Urothelium cell line (cell line): ENCODE measurements around the gene LYSMD3.

Experiments
- DNase-seq: peaks from one replicate; pipeline ENCODE4 v3.0.0; 2011; ENCODE audit warnings: low spot score, mixed read lengths
- FAIRE-seq: peaks from 2 replicates; lab custom pipeline; 2011; peaks lifted over from hg19 to GRCh38; lab: Jason Lieb, UNC

The LYSMD3 gene

DNA sequence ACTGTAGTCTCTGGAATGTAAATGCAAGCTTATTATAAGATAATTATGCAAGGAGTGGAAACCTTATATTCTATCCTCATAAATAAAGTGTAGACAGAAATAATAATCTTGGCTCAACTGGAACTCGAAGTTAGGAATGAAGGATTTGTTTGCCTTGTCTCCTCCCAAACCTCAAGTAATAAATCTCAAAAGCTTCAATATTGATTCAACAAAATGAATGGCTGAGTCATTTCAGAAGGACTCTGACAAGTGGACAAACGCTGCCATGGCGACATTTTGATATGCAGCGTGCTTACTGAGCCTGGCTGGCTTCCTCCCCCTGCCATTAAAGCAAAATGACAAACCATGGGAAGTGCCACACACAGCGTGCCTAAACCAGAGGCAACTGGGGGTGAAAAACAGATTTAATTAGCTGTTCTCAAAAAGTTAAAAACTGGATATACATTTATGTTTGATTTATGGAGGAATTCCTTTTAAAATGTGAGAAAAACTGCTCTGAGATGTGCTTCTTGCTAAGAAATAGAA is 18.7 kb upstream of the LYSMD3 start:
- FAIRE-seq, result no peak
- DNase-seq, result peak; percentile 49

DNA sequence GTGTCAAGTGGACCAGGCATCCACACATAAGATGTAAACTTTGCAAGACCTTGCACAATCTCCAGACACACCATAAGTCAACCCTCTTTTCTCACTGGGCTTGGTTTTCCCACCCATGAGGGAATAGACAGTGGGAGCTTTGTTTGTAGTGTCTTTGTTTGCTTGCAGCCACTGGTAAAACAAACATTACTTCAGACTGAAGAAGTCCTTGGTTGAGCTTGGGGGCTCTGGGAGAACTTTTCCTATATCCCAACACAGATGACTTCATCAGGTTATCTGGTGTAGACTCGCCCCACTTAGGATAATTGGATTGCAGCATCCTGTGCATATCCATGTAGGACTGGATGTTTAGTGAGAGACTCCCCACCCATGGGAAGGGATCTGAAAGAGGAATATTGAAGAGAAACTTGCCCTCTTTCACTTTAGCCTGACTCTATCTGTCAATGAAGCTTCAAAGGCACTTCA is 17.7 kb upstream of the LYSMD3 start:
- FAIRE-seq (no peak), DNase-seq (no peak)

- FAIRE-seq (no peak), DNase-seq (no peak)
Measured at GRCh38 chr5:90546216-90546837, 16.9 kb upstream of the LYSMD3 start.

DNA sequence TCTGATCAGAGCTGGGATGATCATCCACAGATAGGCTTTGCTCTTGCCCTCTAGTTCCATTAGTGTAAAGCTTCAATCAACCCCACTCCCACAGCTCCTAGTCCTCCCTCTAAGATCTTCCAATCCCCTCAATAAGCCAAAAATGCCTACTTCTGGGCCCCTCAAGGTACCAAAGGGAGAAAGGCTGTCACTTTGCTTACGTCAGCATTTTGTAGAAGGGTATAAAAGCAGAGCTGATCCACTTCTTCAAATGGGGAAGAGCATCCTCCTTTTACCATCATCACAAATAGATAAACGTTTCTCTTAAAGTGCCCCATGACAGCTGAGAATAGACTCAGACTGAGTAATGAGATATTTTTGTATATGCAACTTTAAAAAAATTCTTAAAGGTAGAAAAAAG is 16.1 kb upstream of the LYSMD3 start:
- DNase-seq, result no peak
- FAIRE-seq, result no peak

GRCh38 chr5:90542827-90543519 is 13.6 kb upstream of the LYSMD3 start:
- no peak for DNase-seq
- FAIRE-seq, result no peak

- FAIRE-seq (no peak), DNase-seq (no peak)
Measured at GRCh38 chr5:90534922-90535321, 5.5 kb upstream of the LYSMD3 start.

GRCh38 chr5:90533794-90534193 is 4.4 kb upstream of the LYSMD3 start:
- no peak for DNase-seq
- FAIRE-seq, result no peak

DNA sequence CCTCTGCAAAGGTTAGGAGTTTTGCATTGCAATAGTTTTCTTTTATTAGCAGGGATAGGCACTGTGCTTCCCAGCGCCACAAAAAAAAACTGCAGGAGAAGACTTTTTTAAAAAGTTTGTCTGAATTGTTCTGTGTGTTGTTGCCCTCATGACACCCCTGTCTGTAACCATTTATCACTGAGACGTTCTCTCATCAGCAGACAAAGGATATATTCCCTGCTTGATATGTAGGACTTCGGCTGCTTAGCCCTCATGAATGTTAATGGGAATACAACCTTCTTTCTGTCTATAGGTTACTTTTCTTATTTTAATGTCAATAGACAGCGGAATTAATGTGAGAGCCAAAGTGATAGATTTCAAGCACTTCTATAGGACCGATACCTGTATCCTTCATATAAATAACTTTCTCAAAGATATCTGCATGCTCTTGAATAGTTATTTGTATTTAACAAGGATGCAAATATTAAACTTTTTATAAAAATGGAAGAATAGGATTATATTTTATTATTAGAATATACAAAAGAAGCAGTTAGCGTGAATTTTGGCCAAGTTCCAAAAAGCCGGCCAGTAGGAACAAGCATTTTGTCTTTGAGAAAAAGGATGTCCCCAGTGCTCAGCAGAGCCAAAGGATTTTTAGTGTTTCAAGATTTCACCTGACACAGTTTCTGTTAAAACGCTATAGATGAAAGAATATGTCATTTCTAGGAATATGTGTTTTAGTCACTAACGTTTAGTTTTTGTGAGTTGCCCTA is 1.5 kb upstream of the LYSMD3 start:
- DNase-seq, result no peak
- FAIRE-seq, result no peak

- FAIRE-seq (no peak), DNase-seq (peak; percentile 75)
Measured at GRCh38 chr5:90529939-90530677, 724 bp upstream of the LYSMD3 start.

GRCh38 chr5:90528601-90529193 is 687 bp downstream of the LYSMD3 start:
- DNase-seq (no peak), FAIRE-seq (no peak)

- no peak for FAIRE-seq
Measured at GRCh38 chr5:90519081-90519480, 10.3 kb downstream of the LYSMD3 start.

GRCh38 chr5:90518661-90519060 is 10.7 kb downstream of the LYSMD3 start:
- DNase-seq (no peak), FAIRE-seq (no peak)

More at GRCh38 chr5:90519081-90519480, 10.3 kb downstream of the LYSMD3 start:
- DNase-seq, result no peak

- DNase-seq (no peak), FAIRE-seq (no peak)
Measured at GRCh38 chr5:90514520-90514919, 14.9 kb downstream of the LYSMD3 start.

- no peak for DNase-seq
- no peak for FAIRE-seq
Measured at GRCh38 chr5:90510438-90510837, 18.9 kb downstream of the LYSMD3 start.

GRCh38 chr5:90506221-90506620 is 23.2 kb downstream of the LYSMD3 start:
- no peak for DNase-seq
- no peak for FAIRE-seq

DNA sequence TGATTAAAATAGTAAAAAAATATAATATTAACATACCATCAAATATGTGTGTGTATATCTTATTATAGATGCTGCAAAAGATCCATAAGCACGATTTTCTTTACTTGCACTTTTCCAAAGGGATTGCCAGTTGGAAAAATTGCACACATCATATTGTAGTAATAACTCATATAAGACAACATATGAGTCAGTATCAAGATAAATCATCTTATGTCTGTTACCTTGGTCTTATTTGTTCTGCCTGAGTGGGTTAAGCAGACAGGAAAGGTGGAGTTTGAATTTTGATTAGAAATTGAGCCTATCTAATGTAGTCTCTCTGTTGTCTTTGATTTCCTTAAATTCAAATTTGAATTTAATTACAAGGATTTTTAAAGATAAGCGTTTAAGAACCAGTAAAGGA is 24.6 kb downstream of the LYSMD3 start:
- FAIRE-seq, result no peak
- DNase-seq, result no peak

DNA sequence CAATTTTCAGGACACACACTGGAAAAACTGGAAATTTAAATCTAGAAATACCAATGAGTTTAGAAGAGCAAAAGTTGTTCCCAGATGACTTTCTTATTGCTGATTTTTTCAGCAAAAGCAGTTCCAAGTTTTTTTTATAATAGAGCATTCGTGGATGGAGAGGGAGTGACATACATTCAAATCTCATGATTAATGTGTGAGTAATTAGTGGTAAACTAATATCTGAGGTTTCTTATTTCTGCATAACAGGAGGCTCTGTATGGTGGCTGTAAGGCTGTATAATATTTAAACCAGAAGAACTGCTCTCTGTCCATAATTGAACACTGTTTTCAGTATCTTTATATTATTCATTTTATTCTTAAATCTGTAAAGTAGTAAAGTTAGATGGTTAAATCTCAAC is 25.8 kb downstream of the LYSMD3 start:
- FAIRE-seq, result no peak

GRCh38 chr5:90495146-90495545 is 34.2 kb downstream of the LYSMD3 start:
- DNase-seq, result no peak
- no peak for FAIRE-seq

More for the DNA sequence above, 25.8 kb downstream of the LYSMD3 start:
- DNase-seq, result no peak

- no peak for DNase-seq
- FAIRE-seq, result no peak
Measured at GRCh38 chr5:90494043-90494442, 35.3 kb downstream of the LYSMD3 start.

DNA sequence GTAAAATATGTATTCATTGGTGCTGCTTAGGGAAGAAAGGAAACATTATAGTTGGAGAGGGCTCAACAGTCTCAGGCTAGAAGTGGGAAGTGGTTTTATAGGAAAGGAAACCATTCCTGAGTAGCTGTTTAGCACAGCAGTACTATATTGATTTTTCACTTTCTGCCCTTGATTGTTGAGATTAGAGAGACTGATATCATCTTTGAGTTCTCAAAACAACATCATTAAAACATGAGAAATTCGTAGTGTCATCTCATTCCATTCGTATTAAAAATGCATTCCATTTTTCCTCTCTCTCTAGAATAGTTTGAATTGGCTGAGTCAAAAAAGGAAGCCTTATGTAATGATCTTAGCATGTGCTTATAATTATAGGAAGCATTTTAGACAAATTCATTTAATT is 40.6 kb downstream of the LYSMD3 start:
- FAIRE-seq, result no peak
- DNase-seq, result no peak

- no peak for FAIRE-seq
Measured at GRCh38 chr5:90484540-90484939, 44.8 kb downstream of the LYSMD3 start.

More at GRCh38 chr5:90484540-90484939, 44.8 kb downstream of the LYSMD3 start:
- DNase-seq, result no peak
